Activated T-helper 17 cell treated with anti-CD3 and anti-CD28 coated beads, Interleukin-2, amount 50 U/mL, for 72 hours (primary cell): ENCODE measurements around the gene SYNGAP1. TPM values are rescaled to one million over a fixed set of nuclear protein-coding genes. Genes with fewer than 3 reads are reported as not detected.
A peak's percentile ranks its signal among the peaks of the same experiment; 100 is the strongest.
"Not testable (repeated sequence)": the region's sequence is repeated elsewhere in the genome, so short reads cannot be mapped to it uniquely, and the experiment has no call there.

Experiments used
- ATAC-seq: fragments of 150-1000 bp; cut with Tn5 transposase; replicated peaks from 2 replicates; pipeline ENCODE4 v1.10.0; 2021; ENCODE audit warnings: mild to moderate bottlenecking, moderate library complexity
- H3K27ac Mint-ChIP-seq: one replicate; pipeline ENCODE4 v1.8.0; 2022; ENCODE audit warnings: mixed read lengths
- H3K27me3 Mint-ChIP-seq: one replicate; pipeline ENCODE4 v1.8.0; 2022; ENCODE audit warnings: mixed read lengths
- H3K36me3 Mint-ChIP-seq: one replicate; pipeline ENCODE4 v1.8.0; 2022; ENCODE audit warnings: low read depth, mild to moderate bottlenecking, mixed read lengths
- H3K4me1 Mint-ChIP-seq: one replicate; pipeline ENCODE4 v1.8.0; 2022; ENCODE audit warnings: mixed read lengths
- H3K4me3 Mint-ChIP-seq: one replicate; pipeline ENCODE4 v1.8.0; 2022; ENCODE audit warnings: mild to moderate bottlenecking, mixed read lengths
- H3K9me3 Mint-ChIP-seq: one replicate; pipeline ENCODE4 v1.8.0; 2022; ENCODE audit warnings: mixed read lengths
- total RNA-seq, 2 donors: library from RNA; stranded (reverse); gene quantifications; one replicate each; pipeline ENCODE4 v1.2.3, GENCODE V29; 2022

Gene SYNGAP1
- total RNA-seq, 2 donors from 2014 or later: 43.2 to 156 TPM

DNA sequence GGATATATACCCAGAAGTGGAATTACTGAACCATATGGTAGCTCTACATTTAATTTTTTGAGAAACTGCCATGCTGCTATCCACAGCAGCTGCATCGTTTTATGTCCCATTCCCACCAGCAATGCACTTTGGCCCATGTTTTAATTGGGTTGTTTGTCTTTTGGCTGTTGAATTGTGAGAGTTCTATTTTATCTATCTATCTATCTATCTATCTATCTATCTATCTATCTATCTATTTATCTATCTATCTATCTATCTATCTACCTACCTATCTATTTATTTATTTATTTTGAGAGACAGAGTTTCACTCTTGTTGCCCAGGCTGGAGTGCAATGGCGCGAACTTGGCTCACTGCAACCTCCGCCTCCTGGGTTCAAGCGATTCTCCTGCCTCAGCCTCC, 62.8 kb downstream of the SYNGAP1 start:
- not testable (repeated sequence) for H3K27ac Mint-ChIP-seq, H3K9me3 Mint-ChIP-seq

DNA sequence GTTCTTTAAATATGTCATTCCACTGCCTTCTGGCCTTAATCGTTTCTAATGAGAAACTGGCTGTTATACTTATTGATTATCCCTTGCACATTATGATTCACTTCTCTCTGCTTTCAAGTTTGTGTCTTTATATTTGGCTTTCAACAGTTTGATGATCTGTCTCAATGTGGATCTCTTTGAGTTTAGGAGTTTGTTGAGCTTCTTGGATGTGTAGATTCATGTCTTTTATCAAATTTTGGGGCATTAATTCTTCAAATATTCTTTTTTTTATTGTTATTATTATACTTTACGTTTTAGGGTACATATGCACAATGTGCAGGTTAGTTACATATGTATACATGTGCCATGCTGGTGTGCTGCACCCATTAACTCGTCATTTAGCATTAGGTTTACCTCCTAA, 63.8 kb downstream of the SYNGAP1 start:
- H3K4me1 Mint-ChIP-seq: no peaks in the 10 kb centered on the region
- H3K4me3 Mint-ChIP-seq: no peak overlapping the region
- H3K27ac Mint-ChIP-seq: no peak overlapping the region
- no peaks in the 10 kb centered on the region for H3K9me3 Mint-ChIP-seq
- H3K27me3 Mint-ChIP-seq: peaks cover 8% of the 10 kb centered on the region
- ATAC-seq: no peak
- H3K36me3 Mint-ChIP-seq: no peaks in the 10 kb centered on the region

More for the DNA sequence above, 62.8 kb downstream of the SYNGAP1 start:
- H3K27me3 Mint-ChIP-seq, H3K4me3 Mint-ChIP-seq, ATAC-seq, H3K4me1 Mint-ChIP-seq, H3K36me3 Mint-ChIP-seq: not testable (repeated sequence)

DNA sequence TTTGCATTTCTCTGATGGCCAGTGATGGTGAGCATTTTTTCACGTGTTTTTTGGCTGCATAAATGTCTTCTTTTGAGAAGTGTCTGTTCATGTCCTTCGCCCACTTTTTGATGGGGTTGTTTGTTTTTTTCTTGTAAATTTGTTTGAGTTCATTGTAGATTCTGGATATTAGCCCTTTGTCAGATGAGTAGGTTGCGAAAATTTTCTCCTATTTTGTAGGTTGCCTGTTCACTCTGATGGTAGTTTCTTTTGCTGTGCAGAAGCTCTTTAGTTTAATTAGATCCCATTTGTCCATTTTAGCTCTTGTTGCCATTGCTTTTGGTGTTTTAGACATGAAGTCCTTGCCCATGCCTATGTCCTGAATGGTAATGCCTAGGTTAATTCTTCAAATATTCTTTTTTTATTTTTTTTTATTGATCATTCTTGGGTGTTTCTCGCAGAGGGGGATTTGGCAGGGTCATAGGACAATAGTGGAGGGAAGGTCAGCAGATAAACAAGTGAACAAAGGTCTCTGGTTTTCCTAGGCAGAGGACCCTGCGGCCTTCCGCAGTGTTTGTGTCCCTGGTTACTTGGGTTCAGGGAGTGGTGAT, 64.9 kb downstream of the SYNGAP1 start:
- ATAC-seq, H3K36me3 Mint-ChIP-seq, H3K9me3 Mint-ChIP-seq, H3K4me1 Mint-ChIP-seq, H3K4me3 Mint-ChIP-seq, H3K27ac Mint-ChIP-seq: not testable (repeated sequence)
- H3K27me3 Mint-ChIP-seq: peaks cover 12% of the 10 kb centered on the region

GRCh38 chr6:33485680-33486079, 65.8 kb downstream of the SYNGAP1 start:
- not testable (repeated sequence) for H3K9me3 Mint-ChIP-seq, H3K27ac Mint-ChIP-seq, H3K36me3 Mint-ChIP-seq, H3K4me3 Mint-ChIP-seq, H3K4me1 Mint-ChIP-seq, ATAC-seq
- H3K27me3 Mint-ChIP-seq: peaks cover 11% of the 10 kb centered on the region

DNA sequence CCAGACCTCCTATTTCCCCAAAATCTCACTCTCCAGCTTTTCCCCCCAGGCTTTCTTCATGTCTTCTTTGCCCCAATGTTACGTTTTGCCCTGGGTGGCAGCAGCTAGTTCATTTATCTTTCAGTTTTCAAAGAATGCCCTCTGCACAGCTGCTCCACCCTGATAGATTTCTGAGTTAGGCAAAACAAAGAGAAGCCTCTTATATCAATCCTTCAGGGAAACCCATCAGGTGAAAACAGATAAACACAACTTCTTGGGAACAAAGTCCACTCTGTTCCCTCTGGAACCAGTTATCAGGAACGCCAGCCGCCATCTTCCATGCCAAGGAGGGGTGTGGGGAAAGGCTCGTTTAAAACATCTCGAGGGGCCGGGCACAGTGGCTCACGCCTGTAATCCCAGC, 68.5 kb downstream of the SYNGAP1 start:
- Mint-ChIP-seq H3K9me3 (no peaks in the 10 kb centered on the region), H3K27me3 (peaks cover 8% of the 10 kb centered on the region), H3K27ac (no peak overlapping the region), H3K36me3 (no peaks in the 10 kb centered on the region), H3K4me1 (no peaks in the 10 kb centered on the region), H3K4me3 (no peak overlapping the region)
- ATAC-seq: no peak

GRCh38 chr6:33490198-33490597, 70.3 kb downstream of the SYNGAP1 start:
- Mint-ChIP-seq H3K36me3 (no peaks in the 10 kb centered on the region), H3K9me3 (no peaks in the 10 kb centered on the region), H3K4me3 (no peak overlapping the region), H3K4me1 (no peaks in the 10 kb centered on the region), H3K27ac (no peak overlapping the region), H3K27me3 (peaks cover 8% of the 10 kb centered on the region)
- peak; percentile 32 for ATAC-seq

DNA sequence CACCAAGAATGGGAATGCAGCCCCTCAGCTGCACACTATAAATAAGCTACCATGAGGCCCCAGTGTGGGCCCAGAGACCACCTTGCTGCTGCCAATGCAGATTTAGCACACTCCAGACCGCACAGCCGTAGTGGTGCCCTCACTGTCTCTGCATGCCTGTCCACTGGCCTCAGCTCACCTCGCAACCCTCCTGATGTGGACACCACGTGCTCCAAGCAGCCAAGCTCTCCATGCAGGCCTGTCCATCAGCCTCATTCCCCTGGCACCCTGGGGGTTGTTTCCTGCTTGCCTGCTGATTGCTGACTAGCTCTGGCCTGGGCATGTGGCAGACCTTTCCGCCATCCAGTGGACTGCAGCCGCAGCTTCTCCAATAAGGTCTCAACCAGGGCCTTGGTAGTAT, 70.8 kb downstream of the SYNGAP1 start:
- peaks cover 8% of the 10 kb centered on the region for H3K27me3 Mint-ChIP-seq
- no peak for ATAC-seq

GRCh38 chr6:33492093-33492492, 72.2 kb downstream of the SYNGAP1 start:
- no peaks in the 10 kb centered on the region for H3K9me3 Mint-ChIP-seq
- H3K36me3 Mint-ChIP-seq: no peaks in the 10 kb centered on the region
- peak overlapping the region; percentile 49 for H3K27ac Mint-ChIP-seq
- no peak for ATAC-seq
- peaks cover 10% of the 10 kb centered on the region for H3K27me3 Mint-ChIP-seq
- H3K4me1 Mint-ChIP-seq: no peaks in the 10 kb centered on the region
- H3K4me3 Mint-ChIP-seq: no peak overlapping the region

More for the DNA sequence above, 70.8 kb downstream of the SYNGAP1 start:
- no peak overlapping the region for H3K4me3 Mint-ChIP-seq
- H3K36me3 Mint-ChIP-seq: no peaks in the 10 kb centered on the region
- H3K4me1 Mint-ChIP-seq: no peaks in the 10 kb centered on the region
- H3K27ac Mint-ChIP-seq: no peak overlapping the region
- H3K9me3 Mint-ChIP-seq: no peaks in the 10 kb centered on the region

GRCh38 chr6:33497157-33497556, 77.3 kb downstream of the SYNGAP1 start:
- H3K36me3 Mint-ChIP-seq: no peaks in the 10 kb centered on the region
- H3K27me3 Mint-ChIP-seq: peaks cover 2% of the 10 kb centered on the region
- no peak for ATAC-seq
- no peaks in the 10 kb centered on the region for H3K9me3 Mint-ChIP-seq
- H3K4me3 Mint-ChIP-seq: no peak overlapping the region
- H3K27ac Mint-ChIP-seq: no peak overlapping the region
- no peaks in the 10 kb centered on the region for H3K4me1 Mint-ChIP-seq

DNA sequence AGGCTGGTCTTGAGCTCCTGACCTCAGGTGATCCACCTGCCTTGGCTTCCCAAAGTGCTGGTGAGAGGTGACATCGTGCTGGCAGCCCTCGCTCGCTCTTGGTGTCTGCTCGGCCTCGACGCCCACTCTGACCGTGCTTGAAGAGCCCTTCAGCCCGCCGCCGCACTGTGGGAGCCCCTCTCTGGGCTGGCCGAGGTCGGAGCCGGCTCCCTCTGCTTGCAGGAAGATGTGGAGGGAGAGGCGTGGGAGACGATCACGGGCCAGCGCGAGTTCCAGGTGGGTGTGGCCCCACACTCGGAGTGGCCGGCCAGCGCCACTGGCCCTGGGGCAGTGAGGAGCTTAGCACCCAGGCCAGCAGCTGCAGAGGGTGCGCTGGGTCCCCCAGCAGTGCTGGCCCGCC, 82.6 kb downstream of the SYNGAP1 start:
- Mint-ChIP-seq H3K4me3 (no peak overlapping the region), H3K9me3 (no peaks in the 10 kb centered on the region), H3K36me3 (no peaks in the 10 kb centered on the region), H3K4me1 (no peaks in the 10 kb centered on the region), H3K27ac (no peak overlapping the region), H3K27me3 (peaks cover 4% of the 10 kb centered on the region)
- no peak for ATAC-seq

DNA sequence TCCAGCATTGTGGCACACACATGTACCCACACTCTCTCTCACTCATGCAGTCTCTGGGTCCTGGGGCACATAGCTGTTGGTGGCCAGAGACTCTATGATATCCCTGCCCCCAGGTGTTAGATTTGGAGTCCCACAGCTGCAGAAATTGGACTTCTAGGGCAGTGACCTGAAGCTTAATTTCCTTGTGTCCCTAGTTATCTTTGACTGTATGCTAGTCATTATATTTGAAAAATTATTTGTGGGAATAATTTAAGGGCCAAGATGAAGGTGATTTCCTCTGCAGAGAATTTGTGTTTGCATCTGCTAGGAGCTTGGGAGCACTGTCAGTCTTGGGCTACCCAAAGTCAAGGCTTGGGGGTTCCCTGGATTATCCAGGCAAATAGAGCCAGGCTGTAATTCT, 84.6 kb downstream of the SYNGAP1 start:
- peaks cover 6% of the 10 kb centered on the region for H3K4me1 Mint-ChIP-seq
- no peaks in the 10 kb centered on the region for H3K9me3 Mint-ChIP-seq
- no peak overlapping the region for H3K4me3 Mint-ChIP-seq
- H3K27me3 Mint-ChIP-seq: peaks cover 7% of the 10 kb centered on the region
- no peaks in the 10 kb centered on the region for H3K36me3 Mint-ChIP-seq
- ATAC-seq: no peak
- no peak overlapping the region for H3K27ac Mint-ChIP-seq

Other genes with a start within 250 kb of the SYNGAP1 start
- 1 to 10 TPM; 1.2 to 3.3 TPM for gene COL11A2, start 227.6 kb upstream of the SYNGAP1 start, total RNA-seq
- gene RXRB, start 219.4 kb upstream of the SYNGAP1 start, total RNA-seq: 10 to 100 TPM; 31.0 to 68.7 TPM
- 10 to 100 TPM; 50.5 to 65.0 TPM for gene SLC39A7, start 219.2 kb upstream of the SYNGAP1 start, total RNA-seq
- 10 to 100 TPM in 1 of 2 donors, 1 to 10 TPM in 1; 3.4 to 13.1 TPM for gene HSD17B8, start 215.4 kb upstream of the SYNGAP1 start, total RNA-seq
- 10 to 100 TPM; 22.7 to 25.1 TPM for gene RING1, start 211.6 kb upstream of the SYNGAP1 start, total RNA-seq
- 10 to 100 TPM; 42.5 to 43.2 TPM for gene VPS52, start 148.2 kb upstream of the SYNGAP1 start, total RNA-seq
- gene RPS18, start 148.0 kb upstream of the SYNGAP1 start, total RNA-seq: 1,000 to 10,000 TPM; 3,349 to 4,633 TPM
- gene B3GALT4, start 142.9 kb upstream of the SYNGAP1 start, total RNA-seq: 1 to 10 TPM; 4.0 to 5.8 TPM
- 10 to 100 TPM; 51.2 to 98.7 TPM for gene WDR46, start 130.8 kb upstream of the SYNGAP1 start, total RNA-seq
- 10 to 100 TPM; 57.9 to 81.2 TPM for gene PFDN6, start 130.5 kb upstream of the SYNGAP1 start, total RNA-seq
- gene RGL2, start 121.1 kb upstream of the SYNGAP1 start, total RNA-seq: 10 to 100 TPM; 37.7 to 73.4 TPM
- 100 to 1,000 TPM; 176 to 194 TPM for gene TAPBP, start 106.0 kb upstream of the SYNGAP1 start, total RNA-seq
- 10 to 100 TPM in 1 of 2 donors, 1 to 10 TPM in 1; 6.9 to 20.0 TPM for gene ZBTB22, start 102.3 kb upstream of the SYNGAP1 start, total RNA-seq
- gene DAXX, start 97.1 kb upstream of the SYNGAP1 start, total RNA-seq: 10 to 100 TPM; 62.2 to 77.3 TPM
- gene KIFC1, start 28.2 kb upstream of the SYNGAP1 start, total RNA-seq: 100 to 1,000 TPM; 101 to 108 TPM
- 100 to 1,000 TPM in 1 of 2 donors, 10 to 100 TPM in 1; 27.2 to 133 TPM for gene PHF1, start 9.1 kb upstream of the SYNGAP1 start, total RNA-seq
- gene CUTA, start 2.0 kb upstream of the SYNGAP1 start, total RNA-seq: 100 to 1,000 TPM; 163 to 248 TPM
- gene ZBTB9, start 34.5 kb downstream of the SYNGAP1 start, total RNA-seq: 10 to 100 TPM; 11.6 to 12.5 TPM
- gene BAK1, start 160.2 kb downstream of the SYNGAP1 start, total RNA-seq: 10 to 100 TPM; 48.8 to 61.9 TPM
- 10 to 100 TPM; 57.0 to 59.7 TPM for gene ITPR3, start 201.3 kb downstream of the SYNGAP1 start, total RNA-seq